Right ventricle myocardium superior (tissue), 1 donor: ENCODE results near the gene KRT7. TPM values are rescaled to one million over a fixed set of nuclear protein-coding genes. Genes with fewer than 3 reads are reported as not detected.

Experiments used
- ATAC-seq: fragments of 200-7000 bp; cut with Tn5 transposase; one replicate; pipeline ENCODE4 v1.9.1; 2020; ENCODE audit warnings: mild to moderate bottlenecking; ENCODE audit not compliant: poor library complexity
- DNase-seq: peaks from one replicate; pipeline ENCODE4 v3.0.0-alpha.2; 2020
- intact Hi-C: fragments of 100-400 bp; cut with DNase I; formaldehyde crosslinking; loops from one replicate; pipeline ENCODE4 v1.11.2; 2022
- total RNA-seq: library from RNA; stranded (reverse); fragmentation: NEBNext Ultra II Directional; extraction: Animal tissue kit (Norgen Biotek cat#: 25700); gene quantifications from one replicate; pipeline ENCODE4 v1.2.1, GENCODE V29; 2021
- donor health status: DM: no; HTN: yes; CAD: no; lungs with severe emphysema.

Gene KRT7
- total RNA-seq, 1 donor from 2014 or later: 0.59 TPM

- ATAC-seq (no peak), DNase-seq (no peak)
- intact Hi-C loops: no loop called here
Measured at GRCh38 chr12:52223406-52224039, 9.5 kb upstream of the KRT7 start.

- no peak for ATAC-seq
- intact Hi-C loops: no loop called here
- no peak for DNase-seq
Measured at GRCh38 chr12:52224151-52224550, 8.9 kb upstream of the KRT7 start.

GRCh38 chr12:52225752-52226151, 7.3 kb upstream of the KRT7 start:
- no peak for ATAC-seq
- intact Hi-C loops: no loop called here
- DNase-seq: no peak

GRCh38 chr12:52226446-52226845, 6.6 kb upstream of the KRT7 start:
- no peak for ATAC-seq
- intact Hi-C loops: no loop called here
- DNase-seq: no peak

GRCh38 chr12:52227606-52228166, 5.4 kb upstream of the KRT7 start:
- DNase-seq: peak; percentile 12
- no peak for ATAC-seq
- intact Hi-C loops: no loop called here

GRCh38 chr12:52228366-52228765, 4.7 kb upstream of the KRT7 start:
- ATAC-seq (no peak), DNase-seq (no peak)
- intact Hi-C loops: no loop called here

GRCh38 chr12:52228931-52229330, 4.1 kb upstream of the KRT7 start:
- intact Hi-C loops: no loop called here
- ATAC-seq: no peak
- DNase-seq: peak; percentile 16

- DNase-seq (no peak), ATAC-seq (no peak)
- intact Hi-C loops: no loop called here
Measured at GRCh38 chr12:52229836-52230343, 3.2 kb upstream of the KRT7 start.

- ATAC-seq (peak; percentile 91), DNase-seq (peak; percentile 67)
- intact Hi-C loops: no loop called here
Measured at GRCh38 chr12:52230364-52231281, 2.4 kb upstream of the KRT7 start.

GRCh38 chr12:52231305-52232202, 1.5 kb upstream of the KRT7 start:
- intact Hi-C loops: no loop called here
- DNase-seq (peak; percentile 40), ATAC-seq (no peak)

- ATAC-seq (no peak), DNase-seq (no peak)
- intact Hi-C loops: no loop called here
Measured at GRCh38 chr12:52232203-52232673, 805 bp upstream of the KRT7 start.

GRCh38 chr12:52233462-52234207, 592 bp downstream of the KRT7 start:
- no peak for ATAC-seq
- intact Hi-C loops: no loop called here
- no peak for DNase-seq

GRCh38 chr12:52234223-52234810, 1.3 kb downstream of the KRT7 start:
- ATAC-seq: no peak
- no peak for DNase-seq
- intact Hi-C loops: no loop called here

- intact Hi-C loops: no loop called here
- DNase-seq: peak; percentile 37
Measured at GRCh38 chr12:52235001-52235764, 2.1 kb downstream of the KRT7 start.

GRCh38 chr12:52235822-52236361, 2.8 kb downstream of the KRT7 start:
- ATAC-seq (no peak), DNase-seq (no peak)
- intact Hi-C loops: no loop called here

More at GRCh38 chr12:52235001-52235764, 2.1 kb downstream of the KRT7 start:
- no peak for ATAC-seq

GRCh38 chr12:52236386-52237050, 3.5 kb downstream of the KRT7 start:
- no peak for DNase-seq
- intact Hi-C loops: no loop called here

More at GRCh38 chr12:52236386-52237050, 3.5 kb downstream of the KRT7 start:
- no peak for ATAC-seq
